Erythroblast (primary cell): ENCODE measurements around the gene ITGA11.
A peak's percentile ranks its signal among the peaks of the same experiment; 100 is the strongest.

Experiments
- DNase-seq, 2 experiments: peaks; one replicate each; lab custom pipeline; 2025; lab: John Stamatoyannopoulos, UW
- GATA1 ChIP-seq: IDR thresholded peaks from 2 replicates; pipeline ENCODE4 v1.6.1; 2011; ENCODE audit warnings: low read depth, mild to moderate bottlenecking, control low read depth, low read length, moderate library complexity
- POLR2A ChIP-seq: IDR thresholded peaks from 2 replicates; pipeline ENCODE4 v1.6.1; 2011; ENCODE audit warnings: mild to moderate bottlenecking, low read length

ITGA11 gene

DNA sequence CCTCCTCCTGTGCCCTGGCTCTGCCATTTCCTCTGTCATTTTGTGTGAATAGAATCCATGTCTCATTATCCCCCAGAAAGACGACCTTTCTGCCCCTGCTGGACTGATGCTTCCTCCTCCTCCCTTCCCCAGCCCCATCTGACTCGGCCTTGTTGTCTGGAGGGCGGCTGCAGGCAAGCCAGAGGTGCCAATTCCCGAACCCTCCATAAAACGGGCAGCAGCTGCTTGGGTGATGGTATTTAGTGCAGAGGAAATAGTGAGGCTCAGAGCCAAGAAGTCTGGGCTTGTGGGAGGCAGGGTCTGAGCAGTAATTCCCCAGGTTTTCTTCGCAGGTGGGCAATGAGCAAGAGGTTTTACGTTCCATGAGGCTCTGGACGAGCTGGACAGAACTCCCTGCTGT lies 71.2 kb downstream of the ITGA11 start:
- no peak for DNase-seq
- TF ChIP-seq POLR2A (no peak), GATA1 (no peak)

GRCh38 chr15:68356778-68357177 lies 75.2 kb downstream of the ITGA11 start:
- TF ChIP-seq GATA1 (no peak), POLR2A (no peak)
- no peak for DNase-seq

GRCh38 chr15:68354923-68355322 lies 77.0 kb downstream of the ITGA11 start:
- no peak for DNase-seq
- TF ChIP-seq POLR2A (no peak), GATA1 (no peak)

- TF ChIP-seq POLR2A (no peak), GATA1 (no peak)
These were observed 77.7 kb downstream of the ITGA11 start for GRCh38 chr15:68354268-68354667.

GRCh38 chr15:68353421-68354135 lies 78.4 kb downstream of the ITGA11 start:
- DNase-seq: no peak

More at GRCh38 chr15:68354268-68354667, 77.7 kb downstream of the ITGA11 start:
- no peak for DNase-seq

DNA sequence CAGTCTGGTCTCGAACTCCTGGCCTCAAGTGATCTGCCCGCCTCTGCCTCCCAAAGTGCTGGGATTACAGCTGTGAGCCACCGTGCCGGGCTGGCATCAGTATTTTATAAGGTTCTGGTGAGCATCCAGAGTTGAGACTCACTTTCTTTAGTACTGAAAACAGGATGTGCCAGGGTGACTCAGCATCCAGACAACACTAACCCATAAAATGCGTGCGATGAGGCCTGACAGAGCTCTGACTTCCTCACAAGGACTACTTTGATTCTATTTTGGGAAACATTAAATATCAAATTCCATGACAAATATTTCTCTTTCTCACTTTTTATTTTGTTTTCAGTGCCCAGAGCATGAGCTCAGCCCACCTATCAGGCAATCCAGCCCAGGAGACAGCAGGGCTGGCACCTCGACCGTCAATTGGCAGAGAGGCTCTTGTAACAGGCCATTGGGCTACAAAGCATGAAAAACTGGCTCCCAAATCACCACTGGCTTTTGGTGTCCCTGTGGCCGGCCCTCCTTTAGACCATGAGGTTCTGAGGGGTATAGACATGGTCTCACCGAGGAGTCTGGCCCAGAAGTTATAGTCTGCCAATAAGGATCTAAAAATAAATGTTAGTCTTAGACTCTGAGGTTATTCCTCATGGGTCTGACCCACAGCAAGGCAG lies 79.4 kb downstream of the ITGA11 start:
- no peak for TF ChIP-seq POLR2A
- TF ChIP-seq GATA1: no peak
- DNase-seq: no peak

More at GRCh38 chr15:68353421-68354135, 78.4 kb downstream of the ITGA11 start:
- TF ChIP-seq POLR2A (no peak), GATA1 (no peak)

- DNase-seq: no peak
- no peak for TF ChIP-seq GATA1
- no peak for TF ChIP-seq POLR2A
These were observed 82.8 kb downstream of the ITGA11 start for GRCh38 chr15:68349151-68349550.

DNA sequence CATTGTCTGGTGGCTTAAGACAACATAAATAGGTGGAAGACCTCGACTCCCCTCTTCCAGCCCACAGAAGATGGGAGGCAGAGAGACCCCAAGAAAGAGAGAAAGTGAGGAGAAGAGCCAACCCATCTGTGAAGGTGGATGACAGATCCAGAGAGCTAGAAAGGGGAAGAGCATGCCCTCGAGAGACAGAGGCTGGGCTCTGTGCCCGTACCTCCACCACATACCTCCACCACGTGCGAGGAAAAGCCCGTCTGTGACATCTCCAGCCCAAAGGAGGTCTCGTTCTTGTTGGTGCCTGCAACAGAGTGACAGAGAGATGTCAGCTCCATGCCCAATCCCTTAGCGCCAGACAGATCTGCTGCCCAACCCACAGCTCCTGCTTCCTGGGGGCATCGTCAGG lies 83.4 kb downstream of the ITGA11 start:
- DNase-seq: no peak
- TF ChIP-seq POLR2A (no peak), GATA1 (no peak)

DNA sequence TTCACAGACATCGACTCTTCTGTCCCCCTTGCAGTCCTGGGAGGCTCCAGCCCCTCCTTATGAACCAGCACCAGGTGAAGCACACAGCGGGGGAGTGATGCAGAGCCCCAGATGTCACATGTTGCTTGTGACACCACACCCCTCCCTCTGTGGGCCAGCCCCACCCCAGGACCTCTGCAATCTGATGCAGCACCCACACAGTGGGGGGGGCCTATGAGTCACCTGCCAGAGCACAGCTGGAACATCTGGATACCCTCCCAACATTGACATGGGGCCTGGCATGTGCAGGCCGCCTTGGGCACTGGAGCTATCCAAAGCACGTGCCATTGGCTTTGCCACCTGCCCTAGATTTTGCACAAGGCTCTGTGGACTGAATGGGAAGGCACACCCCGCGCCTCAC lies 83.9 kb downstream of the ITGA11 start:
- DNase-seq: peak; percentile 20 to 33

DNA sequence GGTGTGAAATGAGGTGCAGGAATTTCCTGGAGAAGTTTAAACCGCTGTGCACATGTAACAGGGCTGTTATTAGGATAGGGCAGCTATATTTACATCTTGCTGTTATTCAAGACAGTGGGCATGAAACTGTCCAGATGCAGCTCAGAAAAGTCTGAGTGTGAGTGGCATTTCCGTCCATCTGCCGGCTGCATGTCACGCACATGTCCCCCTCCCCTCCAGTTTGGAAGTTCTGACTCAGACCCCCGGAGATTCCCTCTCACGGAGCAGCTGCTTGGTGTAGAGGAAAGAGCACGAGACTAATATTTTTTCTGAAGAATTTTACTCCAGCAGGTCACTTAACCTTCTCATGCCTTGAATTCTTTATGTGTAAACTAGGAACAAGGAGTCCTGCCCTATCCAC lies 84.6 kb downstream of the ITGA11 start:
- TF ChIP-seq POLR2A (no peak), GATA1 (no peak)
- DNase-seq: no peak

More for the DNA sequence above, 83.9 kb downstream of the ITGA11 start:
- TF ChIP-seq GATA1 (no peak), POLR2A (no peak)

GRCh38 chr15:68346979-68347378 lies 85.0 kb downstream of the ITGA11 start:
- DNase-seq: no peak
- TF ChIP-seq GATA1: no peak
- TF ChIP-seq POLR2A: no peak

DNA sequence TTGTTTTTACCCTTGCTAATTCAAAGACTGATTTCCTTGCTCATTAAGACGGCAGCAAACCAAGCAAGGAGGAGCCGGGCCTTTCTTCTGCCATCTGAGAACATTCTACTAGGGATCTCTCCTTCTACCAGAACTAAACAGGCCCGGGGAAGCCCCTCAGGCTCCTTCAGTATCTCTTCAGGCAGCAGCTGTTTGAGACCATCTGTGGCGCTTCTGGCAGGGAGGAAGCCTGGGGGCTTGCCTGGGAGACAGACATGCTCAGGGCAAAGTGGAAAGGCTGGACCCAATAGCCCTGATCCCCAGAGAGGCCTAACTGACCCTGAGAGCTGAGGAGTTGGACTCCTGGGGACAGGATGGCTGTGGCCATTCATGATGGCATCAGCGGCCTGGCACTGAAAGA lies 86.5 kb downstream of the ITGA11 start:
- TF ChIP-seq GATA1 (no peak), POLR2A (no peak)
- no peak for DNase-seq

DNA sequence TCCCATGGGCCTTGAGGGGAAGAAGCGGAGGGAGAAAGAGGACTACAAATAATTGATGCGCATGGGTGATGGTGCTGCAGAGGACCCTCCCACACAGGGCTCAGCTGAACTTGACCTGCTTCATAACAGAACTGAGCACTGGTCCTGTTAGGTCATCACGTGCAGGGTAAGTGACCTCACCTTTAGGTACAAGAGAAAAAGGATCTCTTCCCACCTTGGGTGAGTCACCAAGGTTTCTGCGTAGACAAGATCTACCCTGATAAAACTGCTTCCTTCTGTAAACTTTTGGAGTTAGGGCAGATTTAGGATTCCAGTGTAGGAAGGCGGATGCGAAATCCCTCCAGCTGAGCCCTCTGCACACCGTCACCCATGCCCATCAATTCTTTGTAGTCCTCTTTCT lies 87.4 kb downstream of the ITGA11 start:
- TF ChIP-seq POLR2A: no peak
- no peak for TF ChIP-seq GATA1

DNA sequence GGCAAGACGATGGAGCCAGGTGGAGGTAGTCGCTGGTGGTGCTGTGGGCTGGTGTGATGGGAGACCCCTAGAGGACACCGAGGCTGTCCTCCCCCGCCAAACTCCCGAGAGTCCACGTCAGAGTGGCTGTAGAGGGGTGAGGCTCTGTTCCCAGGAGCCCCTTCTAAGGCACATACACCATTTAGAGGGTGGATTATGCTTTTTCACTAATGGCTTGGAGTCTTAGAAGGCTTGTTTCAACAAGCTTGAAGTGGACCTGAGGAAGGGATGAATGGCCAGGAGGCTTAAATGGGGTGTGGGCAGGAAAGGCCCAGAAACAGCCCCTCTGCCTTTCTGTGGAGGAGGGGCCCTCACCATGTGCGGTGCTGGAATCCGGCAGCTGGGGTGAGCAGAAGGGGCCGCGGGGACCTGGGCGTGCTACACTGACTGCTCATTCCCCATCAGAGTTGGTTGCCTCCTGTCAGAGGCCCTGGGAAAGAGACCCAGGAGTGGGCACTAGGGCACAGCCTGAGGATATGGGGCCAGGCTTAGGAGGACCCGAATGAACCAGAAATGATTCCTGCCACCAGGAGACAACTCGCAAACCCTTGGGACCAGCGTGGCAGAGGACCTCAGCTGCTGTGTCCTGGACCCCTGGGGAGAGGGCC lies 88.3 kb downstream of the ITGA11 start:
- TF ChIP-seq GATA1 (no peak), POLR2A (no peak)
- DNase-seq: no peak

More for the DNA sequence above, 87.4 kb downstream of the ITGA11 start:
- no peak for DNase-seq
